Skin epidermis (tissue), 12 donors: ENCODE measurements around the gene HMGA1.

Experiments
- H3K27ac ChIP-seq, 21 experiments: fragments of 200-600 bp; sonication (generic) in 11 of 21; one replicate each; pipeline ENCODE4 v1.5.0; 2020; ENCODE audit warnings: mild to moderate bottlenecking in 3 of 21, inconsistent platforms in 2 of 21, moderate library complexity in 2 of 21
- H3K4me3 ChIP-seq, 7 experiments: fragments of 200-600 bp; sonication (generic) in 2 of 7; one replicate each; pipeline ENCODE4 v1.5.0; 2020; ENCODE audit warnings: inconsistent platforms in 2 of 7, mild to moderate bottlenecking in 2 of 7, moderate library complexity in 1 of 7

HMGA1 gene

GRCh38 chr6:34223381-34223955 lies 13.2 kb upstream of the HMGA1 start:
- Histone ChIP-seq H3K4me3 (peak overlapping the region in 2 of 7 experiments; percentile 51 to 55), H3K27ac (peak overlapping the region in 19 of 21 experiments; percentile 43 to 98 (median 83))

- Histone ChIP-seq H3K4me3 (peak overlapping the region; percentile 32 to 65 (median 51)), H3K27ac (peak overlapping the region; percentile 13 to 98 (median 93))
Observed at GRCh38 chr6:34223956-34224940, 12.4 kb upstream of the HMGA1 start.

GRCh38 chr6:34225551-34225950 lies 11.1 kb upstream of the HMGA1 start:
- no peak overlapping the region for H3K4me3 ChIP-seq
- H3K27ac ChIP-seq = peak overlapping the region in 3 of 21 experiments; percentile 52 to 59 (median 59)

- Histone ChIP-seq H3K27ac (peak overlapping the region in 14 of 21 experiments; percentile 18 to 73 (median 57)), H3K4me3 (no peak overlapping the region)
Observed at GRCh38 chr6:34226066-34226465, 10.6 kb upstream of the HMGA1 start.

GRCh38 chr6:34226731-34227586 lies 9.7 kb upstream of the HMGA1 start:
- no peak overlapping the region for H3K4me3 ChIP-seq
- H3K27ac ChIP-seq = peak overlapping the region in 17 of 21 experiments; percentile 4 to 73 (median 54)

GRCh38 chr6:34227761-34228421 lies 8.8 kb upstream of the HMGA1 start:
- H3K27ac ChIP-seq = peak overlapping the region in 10 of 21 experiments; percentile 18 to 73 (median 56)
- H3K4me3 ChIP-seq = no peak overlapping the region

- H3K4me3 ChIP-seq = no peak overlapping the region
Observed at GRCh38 chr6:34229877-34230276, 6.8 kb upstream of the HMGA1 start.

GRCh38 chr6:34230653-34231371 lies 5.9 kb upstream of the HMGA1 start:
- Histone ChIP-seq H3K27ac (peak overlapping the region in 5 of 21 experiments; percentile 2 to 60 (median 11)), H3K4me3 (no peak overlapping the region)

More at GRCh38 chr6:34229877-34230276, 6.8 kb upstream of the HMGA1 start:
- H3K27ac ChIP-seq = peak overlapping the region in 1 of 21 experiments; percentile 7

GRCh38 chr6:34231566-34232336 lies 4.9 kb upstream of the HMGA1 start:
- H3K27ac ChIP-seq = peak overlapping the region in 2 of 21 experiments; percentile 11 to 60

GRCh38 chr6:34232901-34233300 lies 3.8 kb upstream of the HMGA1 start:
- H3K27ac ChIP-seq = no peak overlapping the region

More at GRCh38 chr6:34231566-34232336, 4.9 kb upstream of the HMGA1 start:
- no peak overlapping the region for H3K4me3 ChIP-seq

GRCh38 chr6:34233867-34234266 lies 2.8 kb upstream of the HMGA1 start:
- Histone ChIP-seq H3K4me3 (no peak overlapping the region), H3K27ac (peak overlapping the region in 3 of 21 experiments; percentile 6 to 88 (median 17))

More at GRCh38 chr6:34232901-34233300, 3.8 kb upstream of the HMGA1 start:
- H3K4me3 ChIP-seq = no peak overlapping the region

- peak overlapping the region in 19 of 21 experiments; percentile 46 to 95 (median 88) for H3K27ac ChIP-seq
- peak overlapping the region in 3 of 7 experiments; percentile 71 to 81 (median 78) for H3K4me3 ChIP-seq
Observed at GRCh38 chr6:34234667-34235306, 1.9 kb upstream of the HMGA1 start.

GRCh38 chr6:34235307-34236130 lies 1.2 kb upstream of the HMGA1 start:
- peak overlapping the region; percentile 64 to 81 (median 69) for H3K4me3 ChIP-seq

GRCh38 chr6:34236131-34236442 lies 586 bp upstream of the HMGA1 start:
- H3K27ac ChIP-seq = peak overlapping the region; percentile 67 to 95 (median 88)
- peak overlapping the region; percentile 64 to 81 (median 69) for H3K4me3 ChIP-seq

More at GRCh38 chr6:34235307-34236130, 1.2 kb upstream of the HMGA1 start:
- H3K27ac ChIP-seq = peak overlapping the region; percentile 67 to 95 (median 88)

GRCh38 chr6:34237316-34237721 lies 646 bp downstream of the HMGA1 start:
- peak overlapping the region; percentile 64 to 81 (median 72) for H3K4me3 ChIP-seq
- peak overlapping the region; percentile 72 to 95 (median 90) for H3K27ac ChIP-seq
